GM12873 (cell line): Measurements from ENCODE around the gene SDC3.

Experiments
- TF ChIP-seq, protein P1 (sequence below): IDR thresholded peaks from 2 replicates; pipeline ENCODE4 v1.5.1; 2012; ENCODE audit warnings: low read depth, mild to moderate bottlenecking, moderate library complexity, low read length, control low read depth; ENCODE audit not compliant: insufficient read depth; ENCODE audit errors: missing control alignments

SDC3 gene

DNA sequence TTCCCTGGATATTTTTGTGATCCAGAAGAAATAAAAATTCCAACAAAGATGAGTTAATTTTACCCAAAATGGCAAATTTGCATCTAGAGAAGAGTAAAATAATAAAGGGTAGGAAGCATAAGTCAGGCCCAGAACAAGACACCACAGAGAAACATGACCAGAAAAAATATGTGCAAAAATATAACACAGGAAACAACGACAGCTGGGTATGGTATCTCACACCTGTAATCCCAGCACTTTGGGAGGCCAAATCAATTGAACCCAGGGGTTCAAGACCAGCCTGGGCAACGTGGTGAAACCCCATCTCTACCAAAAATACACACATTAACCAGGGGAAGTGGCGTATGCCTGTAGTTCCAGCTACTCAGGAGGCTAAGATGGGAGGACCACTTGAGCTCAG lies 39.7 kb upstream of the SDC3 start:
- TF ChIP-seq, protein P1, sequence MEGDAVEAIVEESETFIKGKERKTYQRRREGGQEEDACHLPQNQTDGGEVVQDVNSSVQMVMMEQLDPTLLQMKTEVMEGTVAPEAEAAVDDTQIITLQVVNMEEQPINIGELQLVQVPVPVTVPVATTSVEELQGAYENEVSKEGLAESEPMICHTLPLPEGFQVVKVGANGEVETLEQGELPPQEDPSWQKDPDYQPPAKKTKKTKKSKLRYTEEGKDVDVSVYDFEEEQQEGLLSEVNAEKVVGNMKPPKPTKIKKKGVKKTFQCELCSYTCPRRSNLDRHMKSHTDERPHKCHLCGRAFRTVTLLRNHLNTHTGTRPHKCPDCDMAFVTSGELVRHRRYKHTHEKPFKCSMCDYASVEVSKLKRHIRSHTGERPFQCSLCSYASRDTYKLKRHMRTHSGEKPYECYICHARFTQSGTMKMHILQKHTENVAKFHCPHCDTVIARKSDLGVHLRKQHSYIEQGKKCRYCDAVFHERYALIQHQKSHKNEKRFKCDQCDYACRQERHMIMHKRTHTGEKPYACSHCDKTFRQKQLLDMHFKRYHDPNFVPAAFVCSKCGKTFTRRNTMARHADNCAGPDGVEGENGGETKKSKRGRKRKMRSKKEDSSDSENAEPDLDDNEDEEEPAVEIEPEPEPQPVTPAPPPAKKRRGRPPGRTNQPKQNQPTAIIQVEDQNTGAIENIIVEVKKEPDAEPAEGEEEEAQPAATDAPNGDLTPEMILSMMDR, result no peak

DNA sequence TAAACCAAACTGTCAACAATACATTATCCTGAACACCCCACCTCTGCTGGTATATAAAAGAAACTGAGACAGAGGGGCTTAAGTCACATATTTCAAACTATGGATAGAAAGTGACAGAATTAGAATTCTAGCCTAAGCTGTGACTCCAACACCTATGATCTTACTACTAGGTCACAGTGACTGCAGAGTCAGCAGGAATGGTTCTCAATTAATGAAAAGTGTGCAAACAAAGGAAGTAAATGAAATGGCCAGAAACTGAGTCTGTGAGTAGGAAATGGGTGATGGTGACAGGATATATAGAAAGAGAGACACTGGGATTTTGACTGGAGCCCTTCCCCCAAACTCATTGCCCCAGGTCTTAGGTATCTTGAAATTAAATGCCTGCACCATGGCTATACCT lies 38.7 kb upstream of the SDC3 start:
- TF ChIP-seq, protein P1, result no peak

- TF ChIP-seq, protein P1, result no peak
These were observed 33.9 kb upstream of the SDC3 start for GRCh38 chr1:30942326-30942963.

- TF ChIP-seq, protein P1, result no peak
These were observed 32.0 kb upstream of the SDC3 start for GRCh38 chr1:30940541-30940940.

- TF ChIP-seq, protein P1, result no peak
These were observed 28.1 kb upstream of the SDC3 start for GRCh38 chr1:30936541-30937171.

GRCh38 chr1:30934613-30935012 lies 26.1 kb upstream of the SDC3 start:
- TF ChIP-seq, protein P1, result no peak

DNA sequence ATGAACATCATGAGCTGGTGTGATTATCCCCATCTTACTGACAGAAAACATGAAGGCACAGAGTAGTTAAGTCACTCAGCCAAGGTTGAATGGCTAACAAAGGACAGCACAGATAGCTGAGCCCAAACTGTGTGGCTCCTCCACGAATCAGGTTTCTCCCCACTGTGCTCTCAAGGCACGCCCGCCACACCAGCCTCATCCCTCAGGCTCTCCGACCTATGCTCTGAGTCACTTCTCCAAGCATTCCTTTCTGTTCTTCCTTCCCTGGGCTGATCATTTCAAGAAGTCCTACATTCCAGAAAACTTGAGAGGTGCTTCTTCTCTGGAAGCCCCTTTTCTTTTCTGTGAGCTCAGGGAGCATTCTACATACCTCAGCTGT lies 25.3 kb upstream of the SDC3 start:
- TF ChIP-seq, protein P1, result no peak
